Measurements from ENCODE around the gene CACNA1A.

- no peak for TF ChIP-seq EZH2 (IDR thresholded peaks at IDR 0.05)
- no peak for TF ChIP-seq CTCF (IDR thresholded peaks at IDR 0.05)
- TF ChIP-seq EZH2phosphoT487 (IDR thresholded peaks at IDR 0.05) = no peak
Observed at GRCh38 chr19:13427273-13428051, 78.8 kb downstream of the CACNA1A start.

Data from neural progenitor cell (in vitro differentiated cells).